Measurements from ENCODE around the gene AOPEP. TPM values are rescaled to one million over a fixed set of nuclear protein-coding genes. Genes with fewer than 3 reads are reported as not detected.

AOPEP gene
- total and polyA plus RNA-seq, 9 of the 15 experiments (the other 6 are each of a cell fraction or from before 2014, with no cell fraction given), result 4.5 to 19.3 (median 13.5) TPM

DNA sequence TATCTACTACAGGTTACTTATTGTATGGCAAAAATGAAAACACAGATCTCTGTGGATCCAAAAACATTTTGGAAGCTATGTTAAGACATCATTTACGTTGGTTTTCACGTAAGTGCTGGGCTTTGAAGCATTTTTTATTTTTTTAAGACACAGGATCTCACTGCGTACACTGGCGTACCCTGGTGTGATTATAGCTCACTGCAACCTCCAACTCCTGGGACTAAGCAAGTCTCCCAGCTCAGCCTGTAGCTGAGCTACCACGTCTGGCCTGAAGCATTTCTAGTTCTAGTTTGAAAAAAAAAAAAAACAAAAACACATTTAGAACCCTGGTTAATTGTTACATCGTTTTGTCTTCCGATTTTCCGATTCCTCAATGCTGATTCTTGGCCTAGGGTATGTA is 131.3 kb downstream of the AOPEP start:
- TF ChIP-seq ADNP (tag; IDR thresholded peaks at IDR 0.05), result no peak
- TF ChIP-seq SMAD2 (IDR thresholded peaks at IDR 0.05; ENCODE audit: low read depth, low read length), result no peak
- no peak for TF ChIP-seq MCM2 (IDR thresholded peaks at IDR 0.05; ENCODE audit: low read depth)
- no peak for TF ChIP-seq TGIF2 (CRISPR knock-in tag; IDR thresholded peaks at IDR 0.05)
- TF ChIP-seq CEBPG (CRISPR knock-in tag; IDR thresholded peaks at IDR 0.05), result no peak
- no peak for TF ChIP-seq CEBPG (tag; conservative IDR thresholded peaks at IDR 0.05 in 1 of 2, IDR thresholded peaks at IDR 0.05 in 1 of 2)
- TF ChIP-seq, protein P1, sequence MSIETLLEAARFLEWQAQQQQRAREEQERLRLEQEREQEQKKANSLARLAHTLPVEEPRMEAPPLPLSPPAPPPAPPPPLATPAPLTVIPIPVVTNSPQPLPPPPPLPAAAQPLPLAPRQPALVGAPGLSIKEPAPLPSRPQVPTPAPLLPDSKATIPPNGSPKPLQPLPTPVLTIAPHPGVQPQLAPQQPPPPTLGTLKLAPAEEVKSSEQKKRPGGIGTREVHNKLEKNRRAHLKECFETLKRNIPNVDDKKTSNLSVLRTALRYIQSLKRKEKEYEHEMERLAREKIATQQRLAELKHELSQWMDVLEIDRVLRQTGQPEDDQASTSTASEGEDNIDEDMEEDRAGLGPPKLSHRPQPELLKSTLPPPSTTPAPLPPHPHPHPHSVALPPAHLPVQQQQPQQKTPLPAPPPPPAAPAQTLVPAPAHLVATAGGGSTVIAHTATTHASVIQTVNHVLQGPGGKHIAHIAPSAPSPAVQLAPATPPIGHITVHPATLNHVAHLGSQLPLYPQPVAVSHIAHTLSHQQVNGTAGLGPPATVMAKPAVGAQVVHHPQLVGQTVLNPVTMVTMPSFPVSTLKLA (conservative IDR thresholded peaks at IDR 0.05), result no peak
- no peak for TF ChIP-seq DACH1 (IDR thresholded peaks at IDR 0.05; ENCODE audit: partially characterized antibody)
- H3K9me3 ChIP-seq (replicated peaks; ENCODE audit: control insufficient read depth, insufficient read depth, low read depth, low read length), result no peaks in the 10 kb centered on the region
- no peak overlapping the region for H3K9ac ChIP-seq (ENCODE audit: insufficient read depth in 1 of 2, low read depth in 2 of 2, low read length in 2 of 2)
- FAIRE-seq, result no peak
- H2AFZ ChIP-seq (ENCODE audit: low read depth, low read length), result no peak overlapping the region
- H3K4me1 ChIP-seq (replicated peaks in 1 of 2; ENCODE audit: control insufficient read depth in 2 of 2, insufficient read depth in 2 of 2, low read length in 2 of 2), result no peaks in the 10 kb centered on the region
- ChIA-PET CTCF (ENCODE audit: low intra/inter-chr PET ratio) (interaction anchor here (0.7 kb wide), 1 partner anchor 176 kb away, joined by 3 read pairs; no protein-coding TSS in a partner anchor), POLR2A (interaction anchor here (1.1 kb wide), 1 partner anchor 9 kb away, joined by 3 read pairs; no protein-coding TSS in a partner anchor)
- no peak for ATAC-seq
- in situ Hi-C loops (cut with MboI) (no loop called here), intact Hi-C loops (cut with micrococcal nuclease) (no loop called here)
- no peaks in the 10 kb centered on the region for H3K9me1 ChIP-seq (ENCODE audit: control insufficient read depth, insufficient read depth, low read length)
- no peaks in the 10 kb centered on the region for H3K36me3 ChIP-seq (ENCODE audit: control insufficient read depth, insufficient read depth, low read length)
- BruUV-seq (replicated peaks), result no TSS peak
- no peak overlapping the region for H3K27ac ChIP-seq (ENCODE audit: extremely low read depth, low read depth, low read length)
- no peaks in the 10 kb centered on the region for H3K27me3 ChIP-seq (ENCODE audit: control insufficient read depth in 2 of 2, insufficient read depth in 2 of 2, low read length in 2 of 2)
- no peak overlapping the region for H3K4me2 ChIP-seq (ENCODE audit: insufficient read depth, low read length)
- no peak for DNase-seq (ENCODE audit: extremely low read depth in 1 of 4, low spot score in 3 of 4)
- no peaks in the 10 kb centered on the region for H3K79me2 ChIP-seq (ENCODE audit: control insufficient read depth, insufficient read depth, low read length)
- no peak overlapping the region for H3K4me3 ChIP-seq
- H4K20me1 ChIP-seq (replicated peaks; ENCODE audit: control insufficient read depth, insufficient read depth, low read length), result no peaks in the 10 kb centered on the region
- WGBS (ENCODE audit: insufficient coverage, low coverage, missing lambda C conversion rate), result 74% methylated on average over 8 of the region's 8 CpGs

Data from K562 (cell line).